Measurements from ENCODE around the gene UTF1. TPM values are rescaled to one million over a fixed set of nuclear protein-coding genes. Genes with fewer than 3 reads are reported as not detected.

UTF1 gene
- total and polyA plus RNA-seq, 2 experiments from 2014 or later: not detected

DNA sequence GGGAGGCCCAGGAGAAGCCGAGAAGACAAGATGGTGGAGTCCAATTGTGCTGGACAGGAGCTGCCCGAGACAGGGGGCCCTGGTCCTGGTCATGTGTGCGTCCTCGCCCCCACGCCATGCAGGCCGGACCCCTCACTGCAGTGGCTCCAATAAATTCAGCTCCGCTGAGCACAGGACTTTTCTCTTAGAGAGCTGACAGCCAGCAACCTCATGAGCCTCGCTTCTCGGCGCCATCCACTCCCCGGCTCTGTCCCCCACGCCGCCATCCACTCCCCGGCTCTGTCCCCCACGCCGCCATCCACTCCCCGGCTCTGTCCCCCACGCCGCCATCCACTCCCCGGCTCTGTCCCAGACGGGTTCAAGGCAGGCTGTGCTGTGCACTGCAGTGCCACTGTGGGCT lies 2.8 kb upstream of the UTF1 start:
- Histone ChIP-seq H3K4me3 (no peak overlapping the region), H3K27me3 (replicated peaks; ENCODE audit: insufficient read depth) (peaks cover 42% of the 10 kb centered on the region), H4K20me1 (ENCODE audit: insufficient read depth) (no peaks in the 10 kb centered on the region), H3K4me2 (ENCODE audit: unreplicated experiment) (no peak overlapping the region), H3K9me3 (ENCODE audit: low read depth) (no peaks in the 10 kb centered on the region), H3F3A (ENCODE audit: insufficient read depth) (no peaks in the 10 kb centered on the region), H3K36me3 (ENCODE audit: low read depth) (no peaks in the 10 kb centered on the region), H2AFZ (no peak overlapping the region), H3K9ac (no peak overlapping the region), H3K79me2 (ENCODE audit: insufficient read depth) (no peaks in the 10 kb centered on the region), H3K4me1 (ENCODE audit: insufficient read depth) (no peaks in the 10 kb centered on the region), H3K27ac (no peak overlapping the region), H3K9me2 (ENCODE audit: insufficient read depth) (no peaks in the 10 kb centered on the region)
- DNase-seq: no peak
- in situ Hi-C loops (cut with MboI): no loop called here
- TF ChIP-seq EZH2 (IDR thresholded peaks at IDR 0.05; ENCODE audit: insufficient read depth, poor library complexity, severe bottlenecking): no peak
- no peak for TF ChIP-seq EZH2phosphoT487 (IDR thresholded peaks at IDR 0.05; ENCODE audit: insufficient read depth, low read depth)
- WGBS, 2 experiments (ENCODE audit: low coverage in 1 of 2, low lambda C conversion rate in 2 of 2, missing lambda C conversion rate in 2 of 2): 61 to 66% methylated on average over 16 to 21 of the region's 21 CpGs

DNA sequence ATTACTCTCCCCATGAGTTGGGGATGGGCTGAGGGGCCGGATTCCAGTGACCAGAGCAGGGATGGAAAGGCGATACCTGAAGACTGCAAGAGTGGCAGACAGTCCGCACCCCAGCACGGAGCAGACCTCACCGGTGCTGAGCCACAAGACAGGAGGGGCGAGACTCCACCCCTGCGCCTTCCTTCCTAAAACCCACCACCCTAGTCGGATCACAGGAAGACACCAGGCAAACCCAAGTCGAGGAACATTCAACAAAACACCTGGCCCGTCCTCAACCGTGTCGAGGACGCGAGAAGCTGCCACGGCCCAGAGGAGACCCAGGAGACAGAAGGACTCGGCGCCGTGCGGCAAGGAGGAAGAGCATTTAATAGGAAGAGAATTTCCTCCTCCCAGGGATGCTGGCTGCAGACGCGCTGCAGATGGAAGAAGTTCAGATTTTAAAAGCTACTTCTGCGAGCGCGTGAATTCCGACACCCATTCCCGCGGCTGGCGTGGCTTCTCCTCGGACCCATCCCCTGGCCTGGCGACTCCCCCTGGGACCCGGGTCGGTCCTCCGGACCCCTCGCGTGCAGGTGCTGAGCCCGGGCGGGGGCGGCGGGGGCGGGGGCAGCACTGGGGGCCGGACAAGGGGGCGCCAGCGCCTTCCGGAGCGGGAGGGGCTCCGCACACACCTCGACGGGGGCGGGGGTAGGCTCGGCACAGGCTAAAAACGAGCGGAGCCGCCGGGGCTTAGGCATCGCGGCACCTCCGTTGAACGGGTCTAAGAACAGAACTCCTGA lies 563 bp upstream of the UTF1 start:
- H3K9me2 ChIP-seq (ENCODE audit: insufficient read depth): no peaks in the 10 kb centered on the region
- no peak overlapping the region for H3K4me3 ChIP-seq
- DNase-seq: peak; percentile 19
- in situ Hi-C loops (cut with MboI): no loop called here
- peaks cover 57% of the 10 kb centered on the region for H3K27me3 ChIP-seq (replicated peaks; ENCODE audit: insufficient read depth)
- WGBS, 2 experiments (ENCODE audit: low coverage in 1 of 2, low lambda C conversion rate in 2 of 2, missing lambda C conversion rate in 2 of 2): 7 to 11% methylated on average over 38 to 56 of the region's 58 CpGs
- no peaks in the 10 kb centered on the region for H3K4me1 ChIP-seq (ENCODE audit: insufficient read depth)
- TF ChIP-seq EZH2 (IDR thresholded peaks at IDR 0.05; ENCODE audit: insufficient read depth, poor library complexity, severe bottlenecking): peak; percentile 79
- 0 out of 2 replicates have a peak, but pooled peaks have one; percentile 5 for TF ChIP-seq EZH2phosphoT487 (IDR thresholded peaks at IDR 0.05; ENCODE audit: insufficient read depth, low read depth)
- no peaks in the 10 kb centered on the region for H3K9me3 ChIP-seq (ENCODE audit: low read depth)
- no peak overlapping the region for H3K27ac ChIP-seq
- no peak overlapping the region for H3K9ac ChIP-seq
- no peaks in the 10 kb centered on the region for H3F3A ChIP-seq (ENCODE audit: insufficient read depth)
- H2AFZ ChIP-seq: no peak overlapping the region
- H4K20me1 ChIP-seq (ENCODE audit: insufficient read depth): no peaks in the 10 kb centered on the region
- no peaks in the 10 kb centered on the region for H3K36me3 ChIP-seq (ENCODE audit: low read depth)
- no peaks in the 10 kb centered on the region for H3K79me2 ChIP-seq (ENCODE audit: insufficient read depth)
- no peak overlapping the region for H3K4me2 ChIP-seq (ENCODE audit: unreplicated experiment)

DNA sequence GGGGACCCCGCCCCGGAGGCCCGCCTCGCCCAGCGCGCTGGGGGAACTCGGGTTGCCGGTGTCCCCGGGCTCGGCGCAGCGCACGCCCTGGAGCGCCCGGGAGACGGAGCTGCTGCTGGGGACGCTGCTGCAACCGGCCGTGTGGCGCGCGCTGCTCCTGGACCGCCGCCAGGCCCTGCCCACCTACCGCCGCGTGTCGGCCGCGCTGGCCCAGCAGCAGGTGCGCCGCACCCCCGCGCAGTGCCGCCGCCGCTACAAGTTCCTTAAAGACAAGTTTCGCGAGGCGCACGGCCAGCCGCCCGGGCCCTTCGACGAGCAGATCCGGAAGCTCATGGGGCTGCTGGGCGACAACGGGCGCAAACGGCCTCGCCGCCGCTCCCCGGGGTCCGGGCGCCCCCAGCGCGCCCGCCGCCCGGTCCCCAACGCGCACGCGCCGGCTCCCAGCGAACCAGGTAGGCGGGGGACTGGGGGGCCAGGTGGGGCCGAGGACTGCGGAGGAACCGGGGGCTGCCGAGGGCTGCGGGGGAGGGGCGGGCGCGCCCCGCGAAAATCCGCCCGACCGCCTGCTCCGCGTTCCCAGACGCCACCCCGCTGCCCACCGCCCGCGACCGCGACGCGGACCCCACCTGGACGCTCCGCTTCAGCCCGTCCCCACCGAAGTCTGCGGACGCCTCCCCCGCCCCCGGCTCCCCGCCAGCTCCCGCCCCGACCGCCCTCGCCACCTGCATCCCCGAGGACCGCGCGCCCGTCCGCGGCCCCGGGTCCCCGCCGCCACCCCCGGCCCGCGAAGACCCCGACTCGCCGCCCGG lies 574 bp downstream of the UTF1 start:
- peak; percentile 80 for TF ChIP-seq EZH2 (IDR thresholded peaks at IDR 0.05; ENCODE audit: insufficient read depth, poor library complexity, severe bottlenecking)
- TF ChIP-seq EZH2phosphoT487 (IDR thresholded peaks at IDR 0.05; ENCODE audit: insufficient read depth, low read depth): no peak
- Histone ChIP-seq H2AFZ (no peak overlapping the region), H3F3A (ENCODE audit: insufficient read depth) (no peaks in the 10 kb centered on the region), H4K20me1 (ENCODE audit: insufficient read depth) (no peaks in the 10 kb centered on the region), H3K36me3 (ENCODE audit: low read depth) (no peaks in the 10 kb centered on the region), H3K4me2 (ENCODE audit: unreplicated experiment) (no peak overlapping the region), H3K79me2 (ENCODE audit: insufficient read depth) (no peaks in the 10 kb centered on the region), H3K27ac (no peak overlapping the region), H3K4me1 (ENCODE audit: insufficient read depth) (no peaks in the 10 kb centered on the region), H3K9me2 (ENCODE audit: insufficient read depth) (no peaks in the 10 kb centered on the region), H3K27me3 (replicated peaks; ENCODE audit: insufficient read depth) (peaks cover 62% of the 10 kb centered on the region), H3K9me3 (ENCODE audit: low read depth) (no peaks in the 10 kb centered on the region), H3K4me3 (no peak overlapping the region), H3K9ac (no peak overlapping the region)
- no peak for DNase-seq
- WGBS, 2 experiments (ENCODE audit: low coverage in 1 of 2, low lambda C conversion rate in 2 of 2, missing lambda C conversion rate in 2 of 2): 2 to 7% methylated on average over 25 to 46 of the region's 122 CpGs
- in situ Hi-C loops (cut with MboI): no loop called here

DNA sequence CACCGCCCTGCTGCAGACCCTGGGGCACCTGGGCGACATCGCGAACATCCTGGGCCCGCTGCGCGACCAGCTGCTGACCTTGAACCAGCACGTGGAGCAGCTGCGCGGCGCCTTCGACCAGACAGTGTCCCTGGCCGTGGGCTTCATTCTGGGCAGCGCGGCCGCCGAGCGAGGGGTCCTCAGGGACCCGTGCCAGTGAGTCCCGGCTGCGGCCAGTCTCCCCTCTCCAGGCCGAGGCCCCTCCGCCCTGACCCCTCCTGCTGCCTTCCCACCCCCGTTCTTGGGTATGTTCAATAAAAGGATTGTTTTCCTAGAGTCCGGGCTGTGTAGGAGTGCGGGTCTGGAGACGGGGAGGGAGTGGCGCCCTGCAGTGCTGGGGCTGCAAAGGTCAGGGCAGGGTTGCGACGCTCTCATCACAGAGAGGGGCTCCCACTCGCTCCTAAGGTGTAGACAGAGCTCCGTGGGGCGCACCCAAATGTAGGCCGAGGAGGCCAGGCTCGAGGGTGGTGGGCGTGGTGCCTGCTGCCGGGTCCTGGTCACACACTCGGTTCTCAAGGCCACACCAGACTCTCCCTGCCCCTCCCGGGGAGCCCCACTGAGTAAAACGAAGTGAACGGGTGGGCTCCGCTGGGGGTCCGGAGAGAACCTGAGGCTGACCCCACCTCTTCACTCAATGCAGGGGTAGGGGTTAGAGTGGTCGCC lies 1.4 kb downstream of the UTF1 start:
- H3K4me1 ChIP-seq (ENCODE audit: insufficient read depth): no peaks in the 10 kb centered on the region
- no peak overlapping the region for H2AFZ ChIP-seq
- no peak overlapping the region for H3K9ac ChIP-seq
- H3K27me3 ChIP-seq (replicated peaks; ENCODE audit: insufficient read depth): peaks cover 62% of the 10 kb centered on the region
- H4K20me1 ChIP-seq (ENCODE audit: insufficient read depth): no peaks in the 10 kb centered on the region
- no peak overlapping the region for H3K27ac ChIP-seq
- H3K79me2 ChIP-seq (ENCODE audit: insufficient read depth): no peaks in the 10 kb centered on the region
- no peak for DNase-seq
- H3K9me2 ChIP-seq (ENCODE audit: insufficient read depth): no peaks in the 10 kb centered on the region
- TF ChIP-seq EZH2phosphoT487 (IDR thresholded peaks at IDR 0.05; ENCODE audit: insufficient read depth, low read depth): no peak
- TF ChIP-seq EZH2 (IDR thresholded peaks at IDR 0.05; ENCODE audit: insufficient read depth, poor library complexity, severe bottlenecking): no peak
- no peaks in the 10 kb centered on the region for H3K9me3 ChIP-seq (ENCODE audit: low read depth)
- no peak overlapping the region for H3K4me2 ChIP-seq (ENCODE audit: unreplicated experiment)
- H3K36me3 ChIP-seq (ENCODE audit: low read depth): no peaks in the 10 kb centered on the region
- 13 to 15% methylated on average over 38 to 42 of the region's 44 CpGs for WGBS, 2 experiments (ENCODE audit: low coverage in 1 of 2, low lambda C conversion rate in 2 of 2, missing lambda C conversion rate in 2 of 2)
- no peaks in the 10 kb centered on the region for H3F3A ChIP-seq (ENCODE audit: insufficient read depth)
- H3K4me3 ChIP-seq: no peak overlapping the region
- in situ Hi-C loops (cut with MboI): no loop called here

Measured in GM23248 (cell line).